Breast epithelium (tissue), 3 donors: ENCODE results near the gene SNTG2.

Source experiments
- CTCF ChIP-seq, 3 donors: fragments of 450-650 bp; IDR thresholded peaks; one replicate each; pipeline ENCODE4 v1.5.1; 2016 to 2017; ENCODE audit warnings: antibody characterized with exemption in 3 of 3, mild to moderate bottlenecking in 3 of 3, moderate library complexity in 3 of 3
- POLR2A ChIP-seq: fragments of 450-650 bp; IDR thresholded peaks from one replicate; pipeline ENCODE4 v1.6.1; 2016; ENCODE audit warnings: antibody characterized with exemption, mild to moderate bottlenecking, moderate library complexity

- TF ChIP-seq CTCF (IDR thresholded peaks at IDR 0.05) (no peak), POLR2A (no peak)
Measured at GRCh38 chr2:1308678-1309077, 358.0 kb downstream of the SNTG2 start.
